Measurements from ENCODE around the gene ACVRL1. TPM values are rescaled to one million over a fixed set of nuclear protein-coding genes. Genes with fewer than 3 reads are reported as not detected.
A peak's percentile ranks its signal among the peaks of the same experiment; 100 is the strongest.

ACVRL1 gene
- total RNA-seq, 4 donors from 2014 or later: 2.0 to 71.3 (median 14.5) TPM

- TF ChIP-seq POLR2A (IDR thresholded peaks at IDR 0.05): no peak
- TF ChIP-seq CTCF (IDR thresholded peaks at IDR 0.05): no peak
- H3K9me3 ChIP-seq: no peaks in the 10 kb centered on the region
- no peak for DNase-seq
- intact Hi-C loops (cut with DNase I): no loop called here
- no peaks in the 10 kb centered on the region for H3K27me3 ChIP-seq
- H3K36me3 ChIP-seq: peaks cover 0 to 25% (median 0%) of the 10 kb centered on the region in 3 donors
- peak overlapping the region in 2 of 4 donors; percentile 25 to 29 for H3K27ac ChIP-seq
- peaks cover 0 to 46% (median 12%) of the 10 kb centered on the region in 3 donors for H3K4me1 ChIP-seq
- H3K4me3 ChIP-seq: no peak overlapping the region
- 84 to 85% methylated on average over 5 to 7 of the region's 10 CpGs for WGBS, 2 donors
These were observed 9.8 kb downstream of the ACVRL1 start for GRCh38 chr12:51917041-51917590.

GRCh38 chr12:51917746-51918453, 10.6 kb downstream of the ACVRL1 start:
- H3K4me1 ChIP-seq: peaks cover 1 to 46% (median 14%) of the 10 kb centered on the region in 3 donors
- intact Hi-C loops (cut with DNase I): no loop called here
- H3K36me3 ChIP-seq: peaks cover 0 to 25% (median 0%) of the 10 kb centered on the region in 3 donors
- no peak overlapping the region for H3K4me3 ChIP-seq
- peak overlapping the region in 2 of 4 donors; percentile 25 to 29 for H3K27ac ChIP-seq
- 75 to 78% methylated on average over 2 to 10 of the region's 16 CpGs for WGBS, 2 donors
- no peaks in the 10 kb centered on the region for H3K27me3 ChIP-seq
- no peaks in the 10 kb centered on the region for H3K9me3 ChIP-seq
- no peak for TF ChIP-seq CTCF (IDR thresholded peaks at IDR 0.05)
- no peak for DNase-seq

- intact Hi-C loops (cut with DNase I): no loop called here
- H3K4me3 ChIP-seq: no peak overlapping the region
- no peaks in the 10 kb centered on the region for H3K27me3 ChIP-seq
- H3K27ac ChIP-seq: no peak overlapping the region
- 79 to 91% methylated on average over 2 of the region's 2 CpGs for WGBS, 2 donors
- no peak for TF ChIP-seq POLR2A (IDR thresholded peaks at IDR 0.05)
- no peaks in the 10 kb centered on the region for H3K9me3 ChIP-seq
- H3K36me3 ChIP-seq: peaks cover 0 to 23% (median 0%) of the 10 kb centered on the region in 3 donors
- peaks cover 10 to 49% (median 18%) of the 10 kb centered on the region in 3 donors for H3K4me1 ChIP-seq
- no peak for DNase-seq
These were observed 12.7 kb downstream of the ACVRL1 start for GRCh38 chr12:51920046-51920445.

- no peaks in the 10 kb centered on the region for H3K27me3 ChIP-seq
- H3K4me1 ChIP-seq: peaks cover 10 to 43% (median 18%) of the 10 kb centered on the region in 3 donors
- H3K9me3 ChIP-seq: no peaks in the 10 kb centered on the region
- DNase-seq: no peak
- no peak overlapping the region for H3K4me3 ChIP-seq
- WGBS, 2 donors: 73 to 87% methylated on average over 2 to 5 of the region's 7 CpGs
- peaks cover 0 to 12% (median 0%) of the 10 kb centered on the region in 3 donors for H3K36me3 ChIP-seq
- intact Hi-C loops (cut with DNase I): no loop called here
- no peak overlapping the region for H3K27ac ChIP-seq
- no peak for TF ChIP-seq POLR2A (IDR thresholded peaks at IDR 0.05)
- no peak for TF ChIP-seq CTCF (IDR thresholded peaks at IDR 0.05)
These were observed 13.9 kb downstream of the ACVRL1 start for GRCh38 chr12:51921017-51921725.

GRCh38 chr12:51922146-51922545, 14.8 kb downstream of the ACVRL1 start:
- intact Hi-C loops (cut with DNase I): no loop called here
- H3K4me1 ChIP-seq: peaks cover 10 to 39% (median 18%) of the 10 kb centered on the region in 3 donors
- WGBS, 2 donors: 83% methylated on average over 1 of the region's 2 CpGs; no CpG with 5 or more reads in 1 of the 2 donors
- H3K4me3 ChIP-seq: no peak overlapping the region
- H3K36me3 ChIP-seq: peaks cover 0 to 8% (median 0%) of the 10 kb centered on the region in 3 donors
- TF ChIP-seq CTCF (IDR thresholded peaks at IDR 0.05) (no peak), POLR2A (IDR thresholded peaks at IDR 0.05) (no peak)
- H3K27me3 ChIP-seq: no peaks in the 10 kb centered on the region
- peak overlapping the region in 3 of 4 donors; percentile 74 to 83 (median 80) for H3K27ac ChIP-seq
- H3K9me3 ChIP-seq: no peaks in the 10 kb centered on the region
- no peak for DNase-seq
